ENCODE results near the gene TSTD2. TPM values are rescaled to one million over a fixed set of nuclear protein-coding genes. Genes with fewer than 3 reads are reported as not detected.
"Not testable (repeated sequence)": the region's sequence is repeated elsewhere in the genome, so short reads cannot be mapped to it uniquely, and the experiment has no call there.

The TSTD2 gene
- total RNA-seq, 4 donors from 2014 or later: 6.9 to 20.0 (median 10.1) TPM

DNA sequence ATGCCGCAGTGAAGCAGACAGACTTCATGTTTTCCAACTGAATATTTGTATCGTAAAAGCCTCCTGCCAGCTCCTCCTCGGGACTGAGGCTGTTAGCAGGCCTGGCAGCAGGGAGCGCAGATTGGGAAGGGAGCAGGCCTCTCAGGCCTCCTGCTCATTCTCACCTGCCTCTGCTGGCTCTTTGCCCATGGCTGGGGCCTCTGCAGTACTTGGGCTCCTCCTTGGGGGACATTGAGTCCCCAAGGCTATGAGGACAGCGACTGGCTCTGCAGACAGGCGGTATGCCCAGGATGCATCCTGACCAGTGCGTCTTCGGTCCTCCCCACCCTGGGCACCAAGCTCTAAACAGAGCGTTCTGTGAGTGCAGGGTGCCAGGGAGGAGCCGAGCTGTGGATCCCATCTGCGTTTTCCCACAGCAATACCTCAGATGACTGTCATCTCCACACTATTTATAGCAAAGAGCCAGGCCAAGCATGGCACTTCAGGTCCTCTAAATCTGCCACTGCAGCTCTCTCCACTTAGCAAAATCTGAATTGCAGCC, 38.7 kb downstream of the TSTD2 start:
- no peak for TF ChIP-seq CTCF (IDR thresholded peaks at IDR 0.05)
- TF ChIP-seq POLR2A (IDR thresholded peaks at IDR 0.05): no peak
- H3K4me3 ChIP-seq: no peak overlapping the region
- H3K4me1 ChIP-seq: peaks cover 4 to 26% (median 6%) of the 10 kb centered on the region in 3 donors
- 77 to 85% methylated on average over 5 to 11 of the region's 11 CpGs for WGBS, 2 donors
- no peak for DNase-seq
- no peaks in the 10 kb centered on the region for H3K27me3 ChIP-seq
- intact Hi-C loops (cut with DNase I): loop anchor here (10.0 kb wide), 1 partner anchor 190 kb away; no protein-coding TSS in a partner anchor
- H3K36me3 ChIP-seq: peaks cover 0 to 4% (median 0%) of the 10 kb centered on the region in 3 donors
- H3K27ac ChIP-seq: peak overlapping the region in 2 of 4 donors; percentile 36 to 54
- H3K9me3 ChIP-seq: no peaks in the 10 kb centered on the region

GRCh38 chr9:97593960-97594359, 39.2 kb downstream of the TSTD2 start:
- peaks cover 4 to 25% (median 6%) of the 10 kb centered on the region in 3 donors for H3K4me1 ChIP-seq
- WGBS, 2 donors: 73 to 85% methylated on average over 4 of the region's 4 CpGs
- DNase-seq: no peak
- intact Hi-C loops (cut with DNase I): loop anchor here (10.0 kb wide), 1 partner anchor 189 kb away; no protein-coding TSS in a partner anchor
- TF ChIP-seq CTCF (IDR thresholded peaks at IDR 0.05) (no peak), POLR2A (IDR thresholded peaks at IDR 0.05) (no peak)
- H3K36me3 ChIP-seq: no peaks in the 10 kb centered on the region
- no peak overlapping the region for H3K4me3 ChIP-seq
- no peaks in the 10 kb centered on the region for H3K9me3 ChIP-seq
- H3K27ac ChIP-seq: peak overlapping the region in 1 of 4 donors; percentile 54
- no peaks in the 10 kb centered on the region for H3K27me3 ChIP-seq

DNA sequence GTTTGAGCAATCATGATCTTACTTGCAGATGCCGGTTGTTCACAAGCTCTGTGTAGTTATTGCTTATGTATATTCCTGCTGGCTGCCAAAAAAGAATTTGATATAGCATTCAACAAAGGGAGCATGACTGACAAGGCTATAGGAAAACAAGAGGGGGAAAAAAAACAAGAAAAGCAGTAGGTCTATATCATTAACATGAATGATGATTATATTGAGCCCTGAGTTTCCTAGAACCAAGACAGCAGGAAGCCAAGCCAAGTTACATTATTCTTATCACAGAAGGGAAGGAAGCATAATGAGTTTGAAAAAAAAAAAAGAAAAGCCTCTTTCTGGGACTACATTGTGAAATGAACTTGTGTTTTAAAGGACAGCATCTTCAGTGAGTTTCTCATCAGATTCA, 41.0 kb downstream of the TSTD2 start:
- intact Hi-C loops (cut with DNase I): loop anchor here (10.0 kb wide), 1 partner anchor 187 kb away; no protein-coding TSS in a partner anchor
- TF ChIP-seq POLR2A (IDR thresholded peaks at IDR 0.05): no peak
- TF ChIP-seq CTCF (IDR thresholded peaks at IDR 0.05): no peak
- H3K9me3 ChIP-seq: no peaks in the 10 kb centered on the region
- H3K4me3 ChIP-seq: no peak overlapping the region
- no peak for DNase-seq
- H3K27me3 ChIP-seq: no peaks in the 10 kb centered on the region
- peaks cover 0 to 8% (median under 1%) of the 10 kb centered on the region in 3 donors for H3K4me1 ChIP-seq
- H3K36me3 ChIP-seq: no peaks in the 10 kb centered on the region
- H3K27ac ChIP-seq: no peak overlapping the region
- WGBS, 2 donors: 76 to 78% methylated on average over 1 of the region's 1 CpG

GRCh38 chr9:97591535-97591934, 41.6 kb downstream of the TSTD2 start:
- Histone ChIP-seq H3K9me3 (no peaks in the 10 kb centered on the region), H3K4me1 (peaks cover 0 to 3% (median 0%) of the 10 kb centered on the region in 3 donors), H3K27ac (no peak overlapping the region), H3K36me3 (no peaks in the 10 kb centered on the region), H3K4me3 (no peak overlapping the region), H3K27me3 (no peaks in the 10 kb centered on the region)
- 63 to 80% methylated on average over 5 of the region's 6 CpGs for WGBS, 2 donors
- intact Hi-C loops (cut with DNase I): loop anchor here (10.0 kb wide), 1 partner anchor 187 kb away; no protein-coding TSS in a partner anchor
- no peak for TF ChIP-seq CTCF (IDR thresholded peaks at IDR 0.05)
- no peak for TF ChIP-seq POLR2A (IDR thresholded peaks at IDR 0.05)
- DNase-seq: no peak

GRCh38 chr9:97586909-97587308, 46.3 kb downstream of the TSTD2 start:
- H3K4me3 ChIP-seq; intact Hi-C loops (cut with DNase I); H3K27ac ChIP-seq; H3K9me3 ChIP-seq; H3K27me3 ChIP-seq; DNase-seq; H3K36me3 ChIP-seq; H3K4me1 ChIP-seq: not testable (repeated sequence)
- 91 to 94% methylated on average over 6 to 7 of the region's 7 CpGs for WGBS, 2 donors

DNA sequence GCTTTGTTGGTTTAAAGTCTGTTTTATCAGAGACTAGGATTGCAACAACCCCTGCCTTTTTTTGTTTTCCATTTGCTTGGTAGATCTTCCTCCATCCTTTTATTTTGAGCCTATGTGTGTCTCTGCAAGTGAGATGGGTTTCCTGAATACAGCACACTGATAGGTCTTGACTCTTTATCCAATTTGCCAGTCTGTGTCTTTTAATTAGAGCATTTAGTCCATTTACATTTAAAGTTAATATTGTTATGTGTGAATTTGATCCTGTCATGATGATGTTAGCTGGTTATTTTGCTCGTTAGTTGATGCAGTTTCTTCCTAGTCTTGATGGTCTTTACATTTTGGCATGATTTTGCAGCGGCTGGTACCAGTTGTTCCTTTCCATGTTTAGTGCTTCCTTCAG, 48.4 kb downstream of the TSTD2 start:
- DNase-seq; intact Hi-C loops (cut with DNase I); H3K36me3 ChIP-seq; H3K27me3 ChIP-seq; H3K27ac ChIP-seq; H3K4me3 ChIP-seq; H3K9me3 ChIP-seq; H3K4me1 ChIP-seq: not testable (repeated sequence)
- no CpG with 5 or more reads among the region's 2 CpGs for WGBS, 2 donors

- H3K27me3 ChIP-seq; H3K9me3 ChIP-seq; H3K4me1 ChIP-seq; H3K4me3 ChIP-seq; intact Hi-C loops (cut with DNase I); H3K27ac ChIP-seq; H3K36me3 ChIP-seq; DNase-seq: not testable (repeated sequence)
- no CpG with 5 or more reads among the region's 3 CpGs for WGBS, 2 donors
These were observed 51.6 kb downstream of the TSTD2 start for GRCh38 chr9:97581590-97581989.

All from esophagus squamous epithelium (tissue), 5 donors.